ENCODE data around the gene LRRC41.
"Not testable (repeated sequence)": the region's sequence is repeated elsewhere in the genome, so short reads cannot be mapped to it uniquely, and the experiment has no call there.

Gene LRRC41

DNA sequence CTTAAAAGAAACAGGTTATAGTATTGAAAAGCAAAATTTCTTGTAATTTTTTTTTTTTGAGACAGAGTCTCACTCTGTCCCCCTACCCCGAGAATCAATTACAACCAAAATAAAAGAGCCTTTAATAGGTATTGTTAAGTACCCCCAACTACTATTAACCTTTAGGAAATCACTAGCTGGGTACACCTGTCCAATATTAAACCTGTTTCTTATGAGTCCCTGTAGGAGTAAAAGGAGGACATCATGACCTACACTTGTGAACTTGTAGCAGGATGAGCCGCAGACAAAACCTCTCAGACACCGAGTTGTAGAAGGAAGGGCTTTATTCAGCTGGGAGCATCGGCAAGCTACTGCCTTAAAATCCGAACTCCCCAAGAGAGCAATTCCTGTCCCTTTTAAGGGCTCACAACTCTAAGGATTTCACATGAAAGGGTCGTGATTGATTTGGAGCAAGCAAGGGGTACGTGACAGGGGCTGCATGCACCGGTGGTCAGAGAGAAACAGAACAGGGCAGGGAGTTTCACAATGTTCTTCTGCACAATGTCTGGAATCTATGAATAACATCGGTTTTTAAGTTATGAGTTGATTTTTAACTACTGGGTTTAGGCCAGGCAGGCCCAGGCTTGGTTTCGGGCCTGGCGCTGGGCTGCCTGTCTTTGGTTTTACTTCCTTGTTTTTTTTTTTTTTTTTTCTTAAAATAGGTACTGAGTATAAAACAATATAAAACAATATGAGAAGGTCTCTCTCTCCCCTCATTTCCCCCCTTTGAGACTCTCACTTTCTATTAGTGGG is 22.1 kb upstream of the LRRC41 start:
- DNase-seq (ENCODE audit: low spot score), result not testable (repeated sequence)

DNA sequence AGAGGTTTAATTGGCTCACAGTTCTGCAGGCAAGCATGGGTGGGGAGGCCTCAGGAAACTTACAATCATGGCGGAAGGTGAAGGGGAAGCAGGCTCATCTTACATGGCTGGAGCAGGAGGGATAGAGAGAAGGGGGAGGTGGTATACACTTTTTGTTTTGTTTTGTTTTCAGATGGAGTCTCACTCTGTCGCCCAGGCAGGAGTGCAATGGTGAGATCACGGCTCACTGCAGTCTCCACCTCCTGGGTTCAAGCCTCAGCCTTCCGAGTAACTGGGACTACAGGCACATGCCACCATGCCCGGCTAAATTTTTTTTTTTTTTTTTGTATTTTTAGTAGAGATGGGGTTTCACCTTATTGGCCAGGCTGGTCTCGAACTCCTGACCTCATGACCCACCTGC is 18.8 kb upstream of the LRRC41 start:
- not testable (repeated sequence) for DNase-seq (ENCODE audit: low spot score)

DNA sequence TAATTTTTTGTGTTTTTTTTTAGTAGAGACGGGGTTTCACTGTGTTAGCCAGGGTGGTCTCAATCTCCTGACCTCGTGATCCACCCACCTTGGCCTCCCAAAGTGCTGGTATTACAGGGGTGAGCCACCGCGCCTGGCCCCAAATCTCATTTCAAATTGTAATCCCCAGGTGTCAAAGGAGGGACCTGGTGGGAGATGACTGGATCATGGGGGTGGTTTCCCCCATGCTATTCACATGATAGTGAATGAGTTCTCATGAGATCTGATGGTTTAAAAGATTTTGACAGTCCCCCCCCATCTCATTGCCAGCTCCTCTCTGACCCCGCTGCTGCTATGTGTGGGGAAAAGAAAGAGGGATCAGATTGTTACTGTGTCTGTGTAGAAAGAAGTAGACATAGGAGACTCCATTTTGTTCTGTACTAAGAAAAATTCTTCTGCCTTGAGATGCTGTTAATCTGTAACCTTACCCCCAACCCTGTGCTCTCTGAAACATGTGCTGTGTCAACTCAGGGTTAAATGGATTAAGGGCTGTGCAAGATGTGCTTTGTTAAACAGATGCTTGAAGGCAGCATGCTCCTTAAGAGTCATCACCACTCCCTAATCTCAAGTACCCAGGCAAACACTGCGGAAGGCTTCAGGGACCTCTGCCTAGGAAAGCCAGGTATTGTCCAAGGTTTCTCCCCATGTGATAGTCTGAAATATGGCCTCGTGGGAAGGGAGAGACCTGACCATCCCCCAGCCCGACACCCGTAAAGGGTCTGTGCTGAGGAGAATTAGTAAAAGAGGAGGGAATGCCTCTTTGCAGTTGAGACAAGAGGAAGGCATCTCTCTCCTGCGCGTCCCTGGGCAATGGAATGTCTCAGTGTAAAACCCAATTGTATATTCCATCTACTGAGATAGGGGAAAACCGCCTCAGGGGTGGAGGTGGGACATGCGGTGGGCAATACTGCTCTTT is 16.8 kb upstream of the LRRC41 start:
- not testable (repeated sequence) for DNase-seq (ENCODE audit: low spot score)

DNA sequence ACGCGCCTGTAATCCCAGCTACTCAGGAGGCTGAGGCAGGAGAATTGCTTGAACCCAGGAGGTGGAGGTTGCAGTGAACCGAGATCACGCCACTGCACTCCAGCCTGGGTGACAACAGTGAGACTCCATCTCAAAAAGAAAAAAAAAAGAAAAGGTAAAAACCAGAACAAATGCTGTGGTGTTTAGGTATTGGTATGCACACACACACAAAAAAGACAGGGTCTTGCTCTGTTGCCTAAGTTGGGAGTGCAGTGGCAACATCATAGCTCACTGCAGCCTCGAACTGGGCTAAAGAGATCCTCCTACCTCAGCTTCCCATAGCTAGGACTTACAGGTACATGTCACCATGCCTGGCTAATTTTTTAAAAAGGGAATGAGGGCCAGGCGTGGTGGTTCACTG is 15.9 kb upstream of the LRRC41 start:
- not testable (repeated sequence) for DNase-seq (ENCODE audit: low spot score)

DNA sequence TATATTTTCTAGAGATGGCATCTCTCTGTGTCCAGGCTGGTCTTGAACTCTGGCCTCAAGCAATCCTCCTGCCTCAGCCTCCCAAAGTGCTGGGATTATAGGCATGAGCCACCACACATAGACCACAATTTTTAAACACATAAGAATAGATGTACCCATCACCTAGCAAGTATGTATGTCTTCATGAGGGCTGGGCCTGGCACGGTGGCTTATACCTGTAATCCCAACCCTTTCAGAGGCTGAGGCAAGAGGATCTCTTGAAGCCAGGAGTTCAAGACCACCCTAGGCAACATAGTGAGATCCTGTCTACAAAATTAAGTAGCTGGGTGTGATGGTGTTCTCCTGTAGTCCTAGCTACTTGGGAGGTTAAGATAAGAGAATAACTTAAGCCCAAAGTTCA is 13.9 kb upstream of the LRRC41 start:
- DNase-seq (ENCODE audit: low spot score), result no peak

DNA sequence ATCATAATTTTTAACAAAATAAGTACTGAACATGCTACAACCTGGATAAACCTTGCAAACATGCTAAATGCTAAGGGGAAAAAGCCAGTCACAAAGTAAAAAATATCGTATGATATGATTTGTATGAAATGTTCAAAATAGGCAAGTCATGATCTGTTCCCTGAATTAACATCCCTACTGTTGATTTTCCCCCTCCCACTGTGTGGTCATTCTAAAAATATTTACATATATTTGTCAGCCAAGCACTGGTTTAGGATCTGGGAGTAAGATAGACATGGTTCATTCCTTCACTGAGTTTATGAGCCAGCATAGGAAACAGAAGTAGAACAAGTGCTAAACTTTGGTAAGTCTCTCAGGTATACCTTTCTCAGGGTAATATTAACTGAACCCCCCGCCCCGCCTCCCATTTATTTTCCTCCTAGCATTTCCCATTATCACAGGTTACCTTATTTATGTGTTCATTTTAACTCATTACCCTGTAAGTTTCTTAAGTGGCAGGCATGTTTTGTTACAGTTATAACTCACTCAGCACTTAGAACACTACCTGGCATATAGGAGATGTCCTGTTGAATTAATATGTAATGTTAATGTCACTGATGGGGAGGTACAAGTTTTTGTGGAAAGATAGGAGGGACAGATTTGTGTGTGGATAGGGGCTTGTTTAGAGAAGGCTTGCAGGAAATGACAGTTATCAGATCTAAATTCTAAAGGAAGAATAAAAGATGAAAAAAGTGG is 12.4 kb upstream of the LRRC41 start:
- DNase-seq (ENCODE audit: low spot score), result no peak

DNA sequence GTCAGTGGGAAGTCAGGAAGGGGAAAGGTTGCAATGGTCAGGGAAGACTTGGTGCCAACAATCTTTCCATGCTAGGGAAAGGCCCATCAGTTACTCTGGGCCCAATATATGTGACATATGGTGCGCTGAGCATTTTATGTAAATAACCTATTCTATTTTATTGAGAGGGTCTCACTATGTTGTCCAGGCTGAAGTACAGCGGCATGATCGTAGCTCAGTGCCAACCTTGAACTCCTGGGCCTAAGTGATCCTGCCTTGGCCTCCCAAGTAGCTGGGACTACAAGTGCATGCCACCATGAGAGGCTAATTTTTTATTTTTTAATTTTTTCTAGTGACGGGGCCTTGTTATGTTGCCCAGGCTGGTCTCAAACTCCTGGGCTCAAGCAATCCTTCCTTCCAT is 6.9 kb upstream of the LRRC41 start:
- no peak for DNase-seq (ENCODE audit: low spot score)

DNA sequence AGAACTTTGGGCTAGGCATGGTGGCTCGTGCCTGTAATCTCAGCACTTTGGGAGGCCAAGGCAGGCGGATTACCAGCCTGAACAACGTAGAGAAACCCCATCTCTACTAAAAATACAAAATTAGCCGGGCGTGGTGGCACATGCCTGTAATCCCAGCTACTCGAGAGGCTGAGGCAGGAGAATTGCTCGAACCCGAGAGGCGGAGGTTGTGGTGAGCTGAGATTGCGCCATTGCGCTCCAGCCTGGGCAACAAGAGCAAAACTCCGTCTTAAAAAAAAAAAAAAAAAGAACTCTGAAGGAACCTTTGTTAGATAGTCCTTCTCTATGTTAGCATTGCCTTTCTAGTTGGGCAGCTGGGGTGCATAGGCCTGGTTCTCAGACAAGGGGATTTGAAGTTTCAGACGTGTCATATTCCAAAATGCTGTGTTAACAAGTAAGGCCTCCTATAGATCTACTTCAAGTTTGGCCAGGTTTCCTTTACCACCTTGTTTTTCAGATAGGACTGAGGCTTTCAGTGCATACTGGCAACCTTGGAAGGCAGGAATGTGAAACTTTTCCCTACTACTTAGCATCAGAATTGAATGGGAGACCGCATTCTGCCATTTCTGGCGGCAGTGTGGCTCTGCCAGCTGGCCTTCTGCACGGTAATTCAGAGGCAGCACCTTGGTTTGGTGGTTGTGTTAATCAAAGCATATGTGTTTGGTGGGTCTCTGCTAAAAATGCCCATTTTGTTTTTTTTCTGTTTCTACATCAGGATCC is 6.2 kb upstream of the LRRC41 start:
- DNase-seq (ENCODE audit: low spot score), result no peak

DNA sequence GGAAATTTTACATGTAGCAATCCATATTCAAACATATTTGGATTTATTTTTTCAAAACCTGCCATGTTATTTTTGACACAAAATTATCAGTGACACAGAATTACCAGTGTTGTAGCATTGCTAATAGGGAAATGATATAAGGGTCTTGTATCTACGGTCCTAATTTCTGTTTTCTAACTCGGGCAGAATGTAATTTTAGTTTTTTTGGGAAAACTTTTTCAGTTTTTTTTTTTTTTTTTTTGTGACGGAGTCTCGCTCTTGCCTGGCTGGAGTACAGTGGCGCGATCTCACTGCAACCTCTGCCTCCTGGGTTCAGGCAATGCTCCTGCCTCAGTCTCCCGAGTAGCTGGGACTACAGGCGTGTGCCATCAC is 2.7 kb upstream of the LRRC41 start:
- no peak for DNase-seq (ENCODE audit: low spot score)

DNA sequence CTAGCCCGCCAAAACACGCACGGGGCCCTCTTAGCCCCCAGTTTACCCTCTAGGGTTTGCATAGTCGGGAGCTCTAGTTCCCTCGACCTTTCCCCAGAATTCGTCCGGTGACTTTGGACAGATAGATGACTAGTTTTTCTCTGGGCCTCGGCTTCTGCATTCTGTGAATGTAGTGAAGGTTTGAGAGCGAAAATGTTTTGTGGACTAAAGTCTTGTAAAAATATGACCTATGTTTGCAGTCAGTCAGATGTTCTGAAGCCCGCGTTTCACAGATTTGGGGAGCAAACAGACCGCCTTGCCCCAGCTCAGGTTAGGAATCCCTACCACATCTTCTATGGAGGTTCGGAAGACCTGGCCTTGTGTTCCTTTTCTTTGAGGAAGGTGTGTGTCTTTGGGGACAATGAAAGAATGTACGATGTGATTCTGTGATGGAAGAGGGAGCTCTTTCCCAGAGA is 483 bp upstream of the LRRC41 start:
- DNase-seq (ENCODE audit: low spot score), result peak; percentile 17

DNA sequence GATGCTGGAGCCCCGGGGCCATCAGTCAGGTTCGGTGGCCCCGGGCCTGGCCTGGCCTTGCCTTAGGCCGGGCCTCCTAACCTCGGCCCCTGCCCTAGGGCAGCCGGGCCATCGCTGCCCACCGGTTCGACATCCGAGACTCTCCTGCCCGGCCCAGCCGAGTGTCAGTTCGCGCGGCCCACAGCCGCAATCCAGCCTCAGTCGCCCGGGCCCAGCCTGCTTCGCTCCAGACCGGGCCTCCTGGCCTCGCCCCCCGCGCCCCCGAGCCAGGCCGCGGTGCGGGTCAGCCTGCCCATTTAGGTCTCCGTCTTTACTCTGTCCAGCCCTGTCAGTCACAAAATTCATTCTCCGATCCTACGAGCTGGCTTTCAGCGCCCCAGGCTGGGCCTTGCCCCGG is 777 bp downstream of the LRRC41 start:
- DNase-seq (ENCODE audit: low spot score), result peak; percentile 37

DNA sequence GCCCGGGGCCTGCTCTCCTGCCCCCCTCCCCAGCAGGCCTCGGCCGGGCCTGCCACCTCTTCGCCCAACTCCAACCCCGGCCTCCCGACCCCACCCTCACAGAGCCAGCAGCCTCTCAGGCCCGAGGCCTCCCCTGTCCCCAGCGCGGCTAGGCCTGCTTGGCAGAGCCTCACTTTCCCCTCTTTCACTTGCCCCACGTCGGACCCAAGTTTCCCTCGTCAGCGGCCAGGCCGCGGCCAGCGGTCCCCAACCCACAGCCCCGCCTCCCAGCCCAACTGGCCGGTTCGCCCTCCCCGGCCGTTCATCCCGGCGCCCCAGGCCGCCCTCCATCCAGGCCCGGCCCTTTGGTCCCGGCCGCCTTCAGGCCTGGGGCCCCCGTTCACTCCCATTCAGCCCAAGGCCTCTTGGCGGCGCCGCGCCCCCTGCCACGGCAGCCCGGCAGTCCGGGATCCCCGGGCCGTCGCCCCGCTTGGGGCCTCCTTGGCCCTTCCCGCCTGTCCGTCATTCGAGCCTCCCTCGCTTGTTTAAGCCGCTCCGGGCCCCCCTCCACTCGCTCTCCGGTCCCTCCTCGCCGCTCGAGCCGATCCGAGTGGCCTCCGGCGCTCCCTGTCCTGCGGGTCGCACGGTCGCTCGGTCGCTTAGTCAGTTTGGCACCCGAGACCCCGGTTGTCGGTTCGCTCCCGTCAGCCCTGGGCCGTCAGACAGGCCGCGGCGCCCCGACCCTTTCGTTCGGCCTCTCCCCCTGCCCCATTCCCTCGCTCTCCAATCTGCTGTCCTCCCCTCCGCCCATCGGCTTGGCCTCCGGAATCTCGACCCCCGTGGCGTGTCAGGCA is 1.4 kb downstream of the LRRC41 start:
- DNase-seq (ENCODE audit: low spot score), result peak; percentile 78

DNA sequence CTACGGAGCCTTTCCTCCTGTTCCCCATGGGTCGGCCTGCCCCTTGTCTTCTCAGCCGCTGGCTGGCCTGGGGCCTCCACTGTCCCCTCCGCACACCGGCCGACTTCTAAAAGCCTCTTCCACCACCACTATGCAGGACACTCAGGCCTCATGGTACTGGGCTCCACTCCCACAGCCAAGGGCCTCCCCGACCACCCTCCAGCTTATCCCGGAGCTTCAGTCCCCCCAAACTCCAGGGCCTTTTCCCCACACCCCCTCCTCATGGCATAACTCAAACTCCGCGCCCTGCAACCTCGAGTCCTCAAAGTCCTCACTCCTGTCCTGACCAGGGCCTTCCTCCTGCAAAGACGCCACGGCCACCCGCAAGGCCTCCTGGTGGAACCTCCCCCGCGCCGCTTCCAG is 2.0 kb downstream of the LRRC41 start:
- DNase-seq (ENCODE audit: low spot score), result no peak

DNA sequence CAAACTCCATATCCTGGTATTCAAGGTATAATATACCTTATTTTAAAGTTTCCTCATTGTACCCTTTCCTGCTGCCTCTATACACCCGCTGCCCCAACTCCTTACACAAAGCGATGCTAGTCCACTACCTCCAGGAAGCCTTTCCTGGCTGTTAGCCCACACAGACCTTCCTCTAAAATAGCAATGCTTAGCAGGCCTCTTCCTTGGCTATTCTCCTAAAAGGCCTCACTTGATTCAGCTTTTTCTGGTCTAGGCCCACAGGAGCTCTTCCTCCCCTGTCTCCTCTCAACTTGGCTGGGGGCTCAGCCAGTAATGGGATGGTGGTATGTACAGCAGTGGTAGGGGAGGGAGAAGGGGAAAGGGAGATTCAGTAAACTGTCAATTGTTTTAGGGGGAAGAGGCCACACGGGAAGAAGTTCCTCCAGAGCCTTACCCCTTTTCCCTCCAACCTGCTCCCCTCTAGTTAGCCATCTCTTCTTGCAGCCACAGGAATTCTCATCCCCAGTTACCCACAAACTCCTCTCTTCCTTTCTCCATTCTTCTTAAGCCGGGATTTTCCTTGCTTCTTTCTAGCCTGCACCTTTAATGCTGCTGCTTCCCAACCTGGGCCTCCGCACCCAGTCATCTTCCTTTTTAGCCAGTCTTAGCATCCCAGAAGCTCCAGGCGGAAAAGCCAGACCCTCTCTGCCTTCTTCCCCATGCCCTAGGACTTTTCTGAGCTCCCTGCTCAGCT is 2.6 kb downstream of the LRRC41 start:
- DNase-seq (ENCODE audit: low spot score), result no peak

DNA sequence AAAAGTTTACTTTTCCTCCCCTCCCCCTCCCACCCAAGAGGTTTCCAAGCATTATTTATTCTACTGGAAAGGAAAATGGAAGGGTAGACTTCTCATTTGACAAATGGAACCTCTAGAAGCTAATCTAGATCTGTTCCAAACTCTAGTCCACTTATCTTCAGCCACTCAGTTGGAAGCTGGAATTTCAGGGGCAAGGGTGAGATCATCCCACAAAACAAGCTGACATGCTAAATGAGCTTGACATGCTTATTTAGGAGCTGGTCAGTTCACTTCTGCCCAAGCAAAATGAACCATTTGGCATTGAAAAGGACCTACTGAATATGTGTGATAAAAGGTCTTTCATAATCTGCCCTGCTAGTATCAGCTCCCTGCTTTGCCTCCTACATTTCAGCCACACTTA is 5.0 kb downstream of the LRRC41 start:
- no peak for DNase-seq (ENCODE audit: low spot score)

DNA sequence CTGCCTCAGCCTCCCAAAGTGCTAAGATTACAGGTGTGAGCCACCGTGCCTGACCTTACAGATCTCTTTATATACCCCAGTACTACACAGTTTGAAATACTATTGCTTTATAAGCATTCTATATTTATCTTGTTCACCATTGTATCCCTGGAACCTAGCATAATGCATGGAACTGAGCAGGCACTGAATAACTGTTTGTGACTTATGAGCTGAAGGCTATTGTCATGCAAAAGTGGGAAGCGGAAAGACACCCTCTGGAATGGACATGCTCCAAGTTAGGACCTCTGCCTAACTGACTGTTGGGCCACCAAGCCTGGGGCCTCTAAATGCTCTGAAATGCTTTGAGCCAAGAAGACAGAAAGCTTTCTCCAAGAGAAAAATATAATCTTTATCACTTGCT is 8.1 kb downstream of the LRRC41 start:
- DNase-seq (ENCODE audit: low spot score), result no peak

DNA sequence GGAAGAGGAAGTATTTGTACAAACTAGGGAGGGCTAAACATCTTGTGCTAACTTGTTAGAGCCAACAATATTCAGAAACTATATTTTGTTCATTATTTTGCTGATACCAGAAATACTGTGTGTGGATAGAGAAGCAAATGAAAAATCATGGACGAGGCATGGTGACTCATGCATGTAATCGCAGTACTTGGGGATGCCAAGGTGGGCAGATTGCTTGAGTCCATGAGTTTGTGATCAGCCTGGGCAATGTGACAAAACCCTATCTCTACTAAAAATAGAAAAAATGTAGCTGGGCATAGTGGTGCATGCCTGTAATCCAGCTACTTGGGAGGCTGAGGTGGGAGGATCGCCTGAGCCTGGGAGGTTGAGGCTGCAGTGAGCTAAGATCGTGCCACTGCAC is 13.4 kb downstream of the LRRC41 start:
- DNase-seq (ENCODE audit: low spot score), result no peak

DNA sequence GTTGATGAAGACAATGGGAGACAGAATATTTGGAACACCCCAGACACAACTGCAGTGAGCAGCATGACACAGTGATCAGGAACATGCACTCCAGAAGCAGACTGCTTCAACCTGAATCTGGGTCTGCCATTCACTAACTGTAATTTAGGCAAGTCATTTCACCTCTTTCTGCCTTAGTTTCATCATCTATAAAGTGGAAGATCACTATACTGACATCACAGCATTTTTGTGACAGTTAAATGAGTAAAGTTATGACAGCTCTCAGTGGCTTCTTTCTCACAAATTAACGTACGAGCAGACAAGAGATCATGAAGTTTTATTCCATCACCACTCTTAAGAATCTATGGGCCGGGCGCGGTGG is 14.3 kb downstream of the LRRC41 start:
- no peak for DNase-seq (ENCODE audit: low spot score)

DNA sequence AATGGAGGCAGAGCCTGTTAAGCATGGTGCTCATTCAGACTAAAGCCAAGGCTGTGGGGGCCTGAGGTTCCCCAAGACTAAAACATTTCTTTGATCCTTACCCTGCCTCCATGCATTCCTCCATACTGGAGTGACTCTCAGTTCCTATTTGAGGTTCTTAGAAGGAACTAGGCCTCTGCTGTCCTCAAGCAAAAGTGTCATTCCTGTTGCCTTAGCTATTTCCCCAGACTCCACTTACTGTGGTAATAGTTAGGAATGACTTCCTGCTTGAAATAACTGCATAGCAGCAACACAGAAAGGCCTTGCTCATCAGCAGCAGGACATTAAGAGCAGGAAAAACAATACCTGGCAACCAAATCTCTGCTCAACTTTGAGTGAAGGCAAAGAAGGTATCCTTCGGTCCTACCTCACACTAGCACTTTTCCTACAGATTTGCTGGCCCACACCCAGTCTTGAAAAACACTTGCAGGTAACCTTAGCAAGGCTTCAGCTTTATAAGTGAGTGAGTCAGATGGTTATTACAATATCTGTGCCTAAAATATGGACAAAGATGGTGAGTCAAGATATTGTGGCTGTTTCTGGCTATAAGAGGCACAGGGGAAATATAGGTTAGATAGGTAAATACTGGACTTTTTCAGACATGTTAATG is 14.8 kb downstream of the LRRC41 start:
- no peak for DNase-seq (ENCODE audit: low spot score)

Data from germinal center (tissue), 1 donor.